Measurements from ENCODE around the gene ADGRE3. TPM values are rescaled to one million over a fixed set of nuclear protein-coding genes. Genes with fewer than 3 reads are reported as not detected.

ADGRE3 gene
- total and polyA plus RNA-seq, 2 of the 8 experiments (the other 6 are each of a cell fraction or from before 2014, with no cell fraction given) = not detected

- H3K79me1 ChIP-seq (ENCODE audit: low read depth, low read length) = no peaks in the 10 kb centered on the region
- ChIA-PET CTCF (ENCODE audit: partially characterized antibody) (no interaction called here), POLR2A (ENCODE audit: partially characterized antibody) (no interaction called here)
- no peak overlapping the region for H2BK5ac ChIP-seq (ENCODE audit: low read depth, low read length)
- no peak overlapping the region for H2AK5ac ChIP-seq (ENCODE audit: low read depth, low read length)
- peaks cover 5 to 18% of the 10 kb centered on the region in 2 experiments; a peak in 3 of 4 replicates for H3K9me3 ChIP-seq (ENCODE audit: insufficient read depth in 2 of 2, low read depth in 1 of 2, low read length in 1 of 2)
- H2AFZ ChIP-seq (ENCODE audit: low read length) = no peak overlapping the region
- peaks cover 0 to 2% of the 10 kb centered on the region in 2 experiments for H4K20me1 ChIP-seq (replicated peaks in 1 of 2; ENCODE audit: control insufficient read depth in 1 of 2, insufficient read depth in 2 of 2, low read length in 2 of 2)
- H4K91ac ChIP-seq (replicated peaks; ENCODE audit: insufficient read length, low read length) = no peak overlapping the region
- H2BK12ac ChIP-seq (ENCODE audit: low read depth, low read length) = no peak overlapping the region
- no peak overlapping the region for H3K14ac ChIP-seq (ENCODE audit: insufficient read length)
- no peak overlapping the region for H3K27ac ChIP-seq (ENCODE audit: low read depth, low read length)
- H4K8ac ChIP-seq (ENCODE audit: extremely low read depth, insufficient read depth, low read length) = no peak overlapping the region
- no peak overlapping the region for H2BK15ac ChIP-seq (ENCODE audit: low read length)
- H3K56ac ChIP-seq (replicated peaks; ENCODE audit: insufficient read length, low read depth, low read length) = no peak overlapping the region
- TF ChIP-seq MAFK (IDR thresholded peaks at IDR 0.05; ENCODE audit: low read depth, low read length) = no peak
- no peak for TF ChIP-seq YY1 (IDR thresholded peaks at IDR 0.05; ENCODE audit: low read depth, low read length)
- TF ChIP-seq RAD21 (IDR thresholded peaks at IDR 0.05 in 1 of 2, conservative IDR thresholded peaks at IDR 0.05 in 1 of 2; ENCODE audit: low read depth in 2 of 2, low read length in 2 of 2) = no peak
- no peak for TF ChIP-seq SUZ12 (IDR thresholded peaks at IDR 0.05; ENCODE audit: low read length)
- no peak for TF ChIP-seq RNF2 (IDR thresholded peaks at IDR 0.05; ENCODE audit: borderline replicate concordance, low read depth, low read length, missing control alignments, poor library complexity, severe bottlenecking)
- no peak for TF ChIP-seq HDAC6 (IDR thresholded peaks at IDR 0.05; ENCODE audit: low read depth, low read length)
- TF ChIP-seq, protein P1, sequence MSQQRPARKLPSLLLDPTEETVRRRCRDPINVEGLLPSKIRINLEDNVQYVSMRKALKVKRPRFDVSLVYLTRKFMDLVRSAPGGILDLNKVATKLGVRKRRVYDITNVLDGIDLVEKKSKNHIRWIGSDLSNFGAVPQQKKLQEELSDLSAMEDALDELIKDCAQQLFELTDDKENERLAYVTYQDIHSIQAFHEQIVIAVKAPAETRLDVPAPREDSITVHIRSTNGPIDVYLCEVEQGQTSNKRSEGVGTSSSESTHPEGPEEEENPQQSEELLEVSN (IDR thresholded peaks at IDR 0.05) = no peak
- H3K23me2 ChIP-seq (ENCODE audit: low read depth, low read length) = peaks cover 5% of the 10 kb centered on the region
- H3K36me3 ChIP-seq (ENCODE audit: control insufficient read depth in 2 of 4, insufficient read depth in 4 of 4, low read length in 3 of 4) = no peaks in the 10 kb centered on the region
- no peak overlapping the region for H3K4me2 ChIP-seq (ENCODE audit: insufficient read depth in 1 of 2, low read depth in 2 of 2, low read length in 2 of 2)
- no peaks in the 10 kb centered on the region for H3K79me2 ChIP-seq (ENCODE audit: control insufficient read depth in 1 of 2, insufficient read depth in 2 of 2, low read length in 2 of 2)
- H3K4ac ChIP-seq (replicated peaks; ENCODE audit: insufficient read length, low read depth, low read length) = no peak overlapping the region
- FAIRE-seq (no peak), DNase-seq (ENCODE audit: low read depth in 1 of 2, low spot score in 2 of 2) (no peak)
- WGBS, 2 experiments (ENCODE audit: extremely low coverage in 1 of 2, insufficient coverage in 1 of 2, insufficient read length in 1 of 2, insufficient replicate concordance in 2 of 2, low coverage in 1 of 2, low lambda C conversion rate in 2 of 2, missing lambda C conversion rate in 1 of 2) = 92 to 100% methylated on average over 2 of the region's 2 CpGs
- no peaks in the 10 kb centered on the region for H3K27me3 ChIP-seq (replicated peaks in 1 of 4; ENCODE audit: control insufficient read depth in 3 of 4, extremely low read depth in 1 of 4, insufficient read depth in 3 of 4, low read length in 3 of 4)
- H3K18ac ChIP-seq (ENCODE audit: extremely low read depth, low read length) = no peak overlapping the region
- H2BK20ac ChIP-seq (ENCODE audit: low read length) = no peak overlapping the region
- no peaks in the 10 kb centered on the region for H3K4me1 ChIP-seq (replicated peaks in 1 of 4; ENCODE audit: control insufficient read depth in 3 of 4, insufficient read depth in 4 of 4, low read length in 3 of 4)
- H3K9ac ChIP-seq (replicated peaks in 1 of 4; ENCODE audit: extremely low read depth in 1 of 4, low read depth in 3 of 4, low read length in 3 of 4) = no peak overlapping the region
- no peak overlapping the region for H3K23ac ChIP-seq (ENCODE audit: insufficient read length)
- no peak overlapping the region for H3K4me3 ChIP-seq (ENCODE audit: extremely low read depth in 1 of 4, insufficient read depth in 2 of 4, low read depth in 3 of 4, low read length in 4 of 4)
- no peak overlapping the region for H2BK120ac ChIP-seq (replicated peaks; ENCODE audit: low read depth, low read length)
- H4K5ac ChIP-seq (ENCODE audit: insufficient read length, low read depth, low read length) = no peak overlapping the region
Measured at GRCh38 chr19:14682084-14682483, 7.4 kb upstream of the ADGRE3 start.
